Endothelial cell (in vitro differentiated cells): ENCODE data around the gene WNT5B. TPM values are rescaled to one million over a fixed set of nuclear protein-coding genes. Genes with fewer than 3 reads are reported as not detected.

Source experiments
- DNase-seq: peaks from one replicate; pipeline ENCODE4 v3.0.0; 2021; ENCODE audit warnings: low spot score
- H3K27ac Mint-ChIP-seq: one replicate; pipeline ENCODE4 v1.8.0; 2021; ENCODE audit warnings: mixed read lengths, inconsistent platforms; ENCODE audit not compliant: unreplicated experiment
- H3K27me3 Mint-ChIP-seq: one replicate; pipeline ENCODE4 v1.8.0; 2021; ENCODE audit warnings: mild to moderate bottlenecking, moderate library complexity, mixed read lengths, inconsistent platforms; ENCODE audit not compliant: unreplicated experiment
- H3K36me3 Mint-ChIP-seq: one replicate; pipeline ENCODE4 v1.8.0; 2021; ENCODE audit warnings: mild to moderate bottlenecking, low read depth, mixed read lengths, inconsistent platforms; ENCODE audit not compliant: unreplicated experiment
- H3K4me1 Mint-ChIP-seq: one replicate; pipeline ENCODE4 v1.8.0; 2021; ENCODE audit warnings: mild to moderate bottlenecking, mixed read lengths, inconsistent platforms; ENCODE audit not compliant: unreplicated experiment
- H3K4me3 Mint-ChIP-seq: one replicate; pipeline ENCODE4 v1.8.0; 2021; ENCODE audit warnings: mild to moderate bottlenecking, mixed read lengths, inconsistent platforms; ENCODE audit not compliant: unreplicated experiment
- H3K9me3 Mint-ChIP-seq: one replicate; pipeline ENCODE4 v1.8.0; 2021; ENCODE audit warnings: mixed read lengths, inconsistent platforms; ENCODE audit not compliant: unreplicated experiment
- total RNA-seq: library from RNA; stranded (reverse); fragmentation: NEBNext Ultra II Directional; extraction: Animal tissue kit (Norgen Biotek cat#: 25700); gene quantifications from one replicate; pipeline ENCODE4 v1.2.1, GENCODE V29; 2021; ENCODE audit not compliant: unreplicated experiment
- TF ChIP-seq, protein P1 (sequence below): fragments of 200-600 bp; sonication (generic); IDR thresholded peaks from one replicate; pipeline ENCODE4 v1.5.0; 2021; ENCODE audit warnings: antibody characterized with exemption; ENCODE audit not compliant: unreplicated experiment

The WNT5B gene
- total RNA-seq, 1 donor from 2014 or later: 7.5 TPM

DNA sequence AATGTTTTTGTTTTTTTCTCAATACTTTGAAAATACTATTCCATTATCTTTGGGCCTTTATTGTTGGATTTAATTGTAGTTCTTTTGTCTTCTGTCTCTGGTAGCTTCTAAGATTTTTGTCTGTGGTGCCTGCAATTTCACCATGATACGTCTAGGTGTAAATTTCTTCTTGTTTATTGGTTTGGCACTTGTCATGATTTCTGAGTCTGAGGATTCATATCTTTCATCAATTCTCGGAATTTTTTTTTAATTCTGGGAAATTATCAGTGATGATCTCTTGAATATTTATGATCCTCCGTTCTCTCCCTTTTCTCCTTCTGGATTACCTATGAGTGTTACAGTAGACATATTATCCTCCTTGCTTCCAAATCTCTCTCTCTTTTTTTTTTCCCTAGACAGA, 47.0 kb downstream of the WNT5B start:
- Mint-ChIP-seq H3K4me1 (no peaks in the 10 kb centered on the region), H3K4me3 (no peak overlapping the region), H3K27ac (no peak overlapping the region), H3K27me3 (no peaks in the 10 kb centered on the region), H3K9me3 (no peaks in the 10 kb centered on the region), H3K36me3 (no peaks in the 10 kb centered on the region)
- TF ChIP-seq, protein P1, sequence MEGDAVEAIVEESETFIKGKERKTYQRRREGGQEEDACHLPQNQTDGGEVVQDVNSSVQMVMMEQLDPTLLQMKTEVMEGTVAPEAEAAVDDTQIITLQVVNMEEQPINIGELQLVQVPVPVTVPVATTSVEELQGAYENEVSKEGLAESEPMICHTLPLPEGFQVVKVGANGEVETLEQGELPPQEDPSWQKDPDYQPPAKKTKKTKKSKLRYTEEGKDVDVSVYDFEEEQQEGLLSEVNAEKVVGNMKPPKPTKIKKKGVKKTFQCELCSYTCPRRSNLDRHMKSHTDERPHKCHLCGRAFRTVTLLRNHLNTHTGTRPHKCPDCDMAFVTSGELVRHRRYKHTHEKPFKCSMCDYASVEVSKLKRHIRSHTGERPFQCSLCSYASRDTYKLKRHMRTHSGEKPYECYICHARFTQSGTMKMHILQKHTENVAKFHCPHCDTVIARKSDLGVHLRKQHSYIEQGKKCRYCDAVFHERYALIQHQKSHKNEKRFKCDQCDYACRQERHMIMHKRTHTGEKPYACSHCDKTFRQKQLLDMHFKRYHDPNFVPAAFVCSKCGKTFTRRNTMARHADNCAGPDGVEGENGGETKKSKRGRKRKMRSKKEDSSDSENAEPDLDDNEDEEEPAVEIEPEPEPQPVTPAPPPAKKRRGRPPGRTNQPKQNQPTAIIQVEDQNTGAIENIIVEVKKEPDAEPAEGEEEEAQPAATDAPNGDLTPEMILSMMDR: no peak
- DNase-seq: no peak

DNA sequence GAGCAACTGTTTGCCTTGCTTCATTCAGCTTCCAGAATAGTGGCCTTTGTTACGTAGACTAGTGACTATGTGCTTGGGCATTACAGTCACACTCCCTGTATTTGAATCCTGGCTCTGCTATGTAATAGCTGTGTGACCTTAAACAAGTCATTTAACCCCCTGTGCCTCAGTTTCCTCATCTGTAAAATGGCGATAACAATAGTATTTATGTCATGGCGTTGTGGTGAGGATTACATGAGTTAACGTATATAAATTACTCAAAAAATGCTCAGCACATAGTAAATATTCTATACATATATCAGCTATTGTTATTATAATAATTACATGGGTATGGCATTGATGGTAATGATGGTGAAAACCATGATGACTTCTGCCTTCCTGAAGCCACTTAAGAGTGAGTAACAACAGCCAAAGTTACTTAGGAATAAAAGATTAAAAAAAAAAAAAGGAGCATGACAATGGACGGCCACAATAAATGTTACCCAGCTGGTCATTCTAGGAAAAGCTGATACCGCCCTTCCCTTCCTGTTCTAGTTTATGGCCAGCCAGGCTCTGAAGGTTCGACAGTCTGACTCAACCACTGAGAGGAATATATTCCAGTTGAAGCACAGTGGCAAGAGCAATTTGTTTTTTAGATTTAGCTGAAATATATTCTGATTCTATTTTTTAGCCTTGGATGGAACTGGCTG, 51.9 kb downstream of the WNT5B start:
- no peak overlapping the region for H3K4me3 Mint-ChIP-seq
- no peaks in the 10 kb centered on the region for H3K9me3 Mint-ChIP-seq
- H3K27ac Mint-ChIP-seq: no peak overlapping the region
- peaks cover 10% of the 10 kb centered on the region for H3K4me1 Mint-ChIP-seq
- TF ChIP-seq, protein P1: no peak
- no peaks in the 10 kb centered on the region for H3K27me3 Mint-ChIP-seq
- H3K36me3 Mint-ChIP-seq: no peaks in the 10 kb centered on the region
- no peak for DNase-seq

- TF ChIP-seq, protein P1: no peak
- Mint-ChIP-seq H3K27ac (no peak overlapping the region), H3K4me3 (no peak overlapping the region), H3K4me1 (peaks cover 10% of the 10 kb centered on the region), H3K9me3 (no peaks in the 10 kb centered on the region), H3K36me3 (no peaks in the 10 kb centered on the region), H3K27me3 (no peaks in the 10 kb centered on the region)
- no peak for DNase-seq
Measured at GRCh38 chr12:1681493-1681807, 52.4 kb downstream of the WNT5B start.

DNA sequence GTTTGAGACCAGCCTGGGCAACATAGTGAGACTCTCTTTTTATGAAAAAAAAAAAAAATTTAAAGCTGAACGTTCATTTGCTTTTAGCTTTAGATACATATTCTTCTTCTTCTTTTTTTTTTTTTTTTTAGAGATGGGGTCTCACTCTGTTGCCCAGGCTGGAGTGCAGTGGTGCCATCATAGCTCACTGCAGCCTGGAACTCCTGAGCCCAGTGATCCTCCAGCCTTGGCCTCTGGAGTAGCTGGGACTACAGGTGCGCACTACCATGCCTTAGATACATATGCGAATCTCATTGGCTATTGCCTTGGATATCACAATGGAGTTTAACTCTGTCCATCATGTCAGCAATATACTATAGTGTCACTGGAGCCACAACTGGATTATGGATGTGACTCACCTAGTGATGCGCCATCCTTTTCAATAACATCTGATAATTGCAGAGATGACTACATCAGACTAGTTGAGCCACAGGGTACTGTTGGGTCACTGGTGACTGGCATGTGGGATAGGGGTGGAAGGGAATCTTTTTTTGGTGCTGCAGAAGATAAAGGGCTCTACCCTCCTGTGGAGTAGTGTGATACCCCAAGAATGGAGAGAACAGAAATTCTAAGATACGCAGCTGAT, 59.2 kb downstream of the WNT5B start:
- Mint-ChIP-seq H3K27me3 (peaks cover 3% of the 10 kb centered on the region), H3K9me3 (no peaks in the 10 kb centered on the region), H3K4me1 (peaks cover 16% of the 10 kb centered on the region), H3K36me3 (peaks cover 8% of the 10 kb centered on the region), H3K4me3 (no peak overlapping the region), H3K27ac (no peak overlapping the region)
- TF ChIP-seq, protein P1: no peak
- no peak for DNase-seq

GRCh38 chr12:1690578-1691122, 61.6 kb downstream of the WNT5B start, which contains the start of gene ADIPOR2:
Gene ADIPOR2, plus strand, starts transcription at chr12:1691070. Its CDS starts 63,274 bp downstream, at chr12:1754344.
- H3K4me1 Mint-ChIP-seq: peaks cover 16% of the 10 kb centered on the region
- H3K4me3 Mint-ChIP-seq: peak within 1 kb of the TSS; percentile 98
- H3K27ac Mint-ChIP-seq: peak within 1 kb of the TSS; percentile 99
- peaks cover 8% of the 10 kb centered on the region for H3K36me3 Mint-ChIP-seq
- TF ChIP-seq, protein P1: no peak
- DNase-seq: peak; percentile 92
- no peaks in the 10 kb centered on the region for H3K9me3 Mint-ChIP-seq
- H3K27me3 Mint-ChIP-seq: peaks cover 3% of the 10 kb centered on the region
